Breast epithelium (tissue), 4 donors: Measurements from ENCODE around the gene CCDC30. TPM values are rescaled to one million over a fixed set of nuclear protein-coding genes. Genes with fewer than 3 reads are reported as not detected.

Source experiments
- DNase-seq, 2 donors: peaks; one replicate each; pipeline ENCODE4 v3.0.0-alpha.2; 2019; ENCODE audit warnings: low spot score in 2 of 2
- H3K27ac ChIP-seq, 2 donors: fragments of 200-600 bp; sonication (generic) in 1 of 2; one replicate each; pipeline ENCODE4 v1.5.1; 2016 to 2019; ENCODE audit warnings: mild to moderate bottlenecking in 1 of 2
- H3K27me3 ChIP-seq, 2 donors: fragments of 200-600 bp; sonication (generic) in 1 of 2; one replicate each; pipeline versions ENCODE4 v1.5.1 to v1.6.0; 2017 to 2019; ENCODE audit warnings: control low read depth in 1 of 2, mild to moderate bottlenecking in 1 of 2
- H3K36me3 ChIP-seq: fragments of 200-600 bp; one replicate; pipeline ENCODE4 v1.5.1; 2019
- H3K4me1 ChIP-seq, 2 donors: fragments of 200-600 bp; sonication (generic); one replicate each; pipeline ENCODE4 v1.5.1; 2016 to 2019; ENCODE audit warnings: control low read depth in 1 of 2
- H3K4me3 ChIP-seq, 3 donors: fragments of 200-600 bp; sonication (generic); 1 replicate in 2 of 3; 2 replicates in 1 of 3; pipeline ENCODE4 v1.5.1; 2016 to 2019; ENCODE audit warnings: mild to moderate bottlenecking in 3 of 3, moderate library complexity in 2 of 3
- H3K9me3 ChIP-seq, 2 donors: fragments of 200-600 bp; sonication (generic) in 1 of 2; one replicate each; pipeline ENCODE4 v1.5.1; 2016 to 2019; ENCODE audit warnings: control low read depth in 1 of 2
- CTCF ChIP-seq, 3 donors: fragments of 450-650 bp; IDR thresholded peaks; one replicate each; pipeline ENCODE4 v1.5.1; 2016 to 2017; ENCODE audit warnings: antibody characterized with exemption in 3 of 3, mild to moderate bottlenecking in 3 of 3, moderate library complexity in 3 of 3
- POLR2A ChIP-seq: fragments of 450-650 bp; IDR thresholded peaks from one replicate; pipeline ENCODE4 v1.6.1; 2016; ENCODE audit warnings: antibody characterized with exemption, mild to moderate bottlenecking, moderate library complexity
- POLR2AphosphoS5 ChIP-seq, 3 donors: sonication (generic); formaldehyde crosslinking; IDR thresholded peaks; one replicate each; pipeline ENCODE4 v1.6.1; 2017; ENCODE audit warnings: antibody characterized with exemption in 3 of 3
- intact Hi-C: fragments of 100-400 bp; cut with DNase I; formaldehyde crosslinking; loops from one replicate; pipeline ENCODE4 v1.15.1; 2023; ENCODE audit warnings: low total_unique reads
- total RNA-seq, 3 donors: library from RNA; depleted of rRNA; stranded (reverse); fragments of >200 nt; gene quantifications; one replicate each; pipeline ENCODE4 v1.1.0, GENCODE V29; 2016

Gene CCDC30
- total RNA-seq, 3 donors from 2014 or later = 3.4 to 15.4 (median 14.0) TPM

GRCh38 chr1:42433369-42433768, 29.7 kb upstream of the CCDC30 start:
- Histone ChIP-seq H3K4me3 (no peak overlapping the region), H3K36me3 (no peaks in the 10 kb centered on the region), H3K27ac (no peak overlapping the region), H3K27me3 (no peaks in the 10 kb centered on the region), H3K4me1 (no peaks in the 10 kb centered on the region), H3K9me3 (no peaks in the 10 kb centered on the region)
- intact Hi-C loops = no loop called here
- no peak for TF ChIP-seq POLR2A
- no peak for TF ChIP-seq POLR2AphosphoS5 (IDR thresholded peaks at IDR 0.05)
- no peak for TF ChIP-seq CTCF (IDR thresholded peaks at IDR 0.05)
- DNase-seq = no peak

GRCh38 chr1:42434340-42434739, 28.7 kb upstream of the CCDC30 start:
- TF ChIP-seq CTCF (IDR thresholded peaks at IDR 0.05) = no peak
- no peak for TF ChIP-seq POLR2A
- no peak for TF ChIP-seq POLR2AphosphoS5 (IDR thresholded peaks at IDR 0.05)
- Histone ChIP-seq H3K27me3 (no peaks in the 10 kb centered on the region), H3K36me3 (no peaks in the 10 kb centered on the region), H3K4me1 (no peaks in the 10 kb centered on the region), H3K9me3 (no peaks in the 10 kb centered on the region), H3K27ac (no peak overlapping the region), H3K4me3 (no peak overlapping the region)
- no peak for DNase-seq
- intact Hi-C loops = no loop called here

- H3K9me3 ChIP-seq = no peaks in the 10 kb centered on the region
- TF ChIP-seq POLR2A (no peak), POLR2AphosphoS5 (IDR thresholded peaks at IDR 0.05) (no peak), CTCF (IDR thresholded peaks at IDR 0.05) (no peak)
- no peaks in the 10 kb centered on the region for H3K27me3 ChIP-seq
- no peak overlapping the region for H3K4me3 ChIP-seq
- H3K4me1 ChIP-seq = no peaks in the 10 kb centered on the region
- intact Hi-C loops = loop anchor here (5.0 kb wide), 2 partner anchors 568 to 638 kb away; no protein-coding TSS in a partner anchor
- no peaks in the 10 kb centered on the region for H3K36me3 ChIP-seq
- DNase-seq = no peak
- no peak overlapping the region for H3K27ac ChIP-seq
Observed at GRCh38 chr1:42439940-42440339, 23.1 kb upstream of the CCDC30 start.

- Histone ChIP-seq H3K36me3 (no peaks in the 10 kb centered on the region), H3K4me1 (no peaks in the 10 kb centered on the region), H3K4me3 (no peak overlapping the region), H3K27me3 (no peaks in the 10 kb centered on the region), H3K27ac (no peak overlapping the region), H3K9me3 (no peaks in the 10 kb centered on the region)
- TF ChIP-seq POLR2AphosphoS5 (IDR thresholded peaks at IDR 0.05) (no peak), POLR2A (no peak), CTCF (IDR thresholded peaks at IDR 0.05) (no peak)
- DNase-seq = no peak
- intact Hi-C loops = loop anchor here (5.0 kb wide), 1 partner anchor 640 kb away; no protein-coding TSS in a partner anchor
Observed at GRCh38 chr1:42442662-42443061, 20.4 kb upstream of the CCDC30 start.

GRCh38 chr1:42449256-42449655, 13.8 kb upstream of the CCDC30 start:
- intact Hi-C loops = no loop called here
- H3K36me3 ChIP-seq = no peaks in the 10 kb centered on the region
- no peak for DNase-seq
- no peak for TF ChIP-seq POLR2A
- no peak for TF ChIP-seq POLR2AphosphoS5 (IDR thresholded peaks at IDR 0.05)
- no peak for TF ChIP-seq CTCF (IDR thresholded peaks at IDR 0.05)
- no peaks in the 10 kb centered on the region for H3K27me3 ChIP-seq
- H3K27ac ChIP-seq = no peak overlapping the region
- no peaks in the 10 kb centered on the region for H3K4me1 ChIP-seq
- H3K4me3 ChIP-seq = no peak overlapping the region
- H3K9me3 ChIP-seq = no peaks in the 10 kb centered on the region
